Measurements from ENCODE around the gene UBAC2.
"Not testable (repeated sequence)": the region's sequence is repeated elsewhere in the genome, so short reads cannot be mapped to it uniquely, and the experiment has no call there.

The UBAC2 gene

GRCh38 chr13:99383511-99383921 is 182.9 kb downstream of the UBAC2 start:
- DNase-seq, result no peak

GRCh38 chr13:99383946-99384345 is 183.3 kb downstream of the UBAC2 start:
- DNase-seq, result no peak

GRCh38 chr13:99384468-99384867 is 183.8 kb downstream of the UBAC2 start:
- DNase-seq, result no peak

GRCh38 chr13:99385161-99385560 is 184.5 kb downstream of the UBAC2 start:
- DNase-seq, result no peak

GRCh38 chr13:99385940-99386339 is 185.3 kb downstream of the UBAC2 start:
- no peak for DNase-seq

GRCh38 chr13:99386495-99386894 is 185.8 kb downstream of the UBAC2 start:
- DNase-seq, result no peak

GRCh38 chr13:99386911-99387788 is 186.5 kb downstream of the UBAC2 start:
- peak; percentile 67 for DNase-seq

GRCh38 chr13:99388334-99388923 is 187.8 kb downstream of the UBAC2 start:
- no peak for DNase-seq

GRCh38 chr13:99389094-99389493 is 188.4 kb downstream of the UBAC2 start:
- not testable (repeated sequence) for DNase-seq

- DNase-seq, result no peak
Measured at GRCh38 chr13:99389520-99390304, 189.1 kb downstream of the UBAC2 start.

GRCh38 chr13:99390601-99391000 is 189.9 kb downstream of the UBAC2 start:
- no peak for DNase-seq

- DNase-seq, result no peak
Measured at GRCh38 chr13:99391781-99392469, 191.3 kb downstream of the UBAC2 start.

- DNase-seq, result no peak
Measured at GRCh38 chr13:99392470-99393135, 191.9 kb downstream of the UBAC2 start.

- not testable (repeated sequence) for DNase-seq
Measured at GRCh38 chr13:99393391-99393790, 192.7 kb downstream of the UBAC2 start.

GRCh38 chr13:99393791-99394735 is 193.4 kb downstream of the UBAC2 start:
- DNase-seq, result no peak

GRCh38 chr13:99395436-99395835 is 194.8 kb downstream of the UBAC2 start:
- DNase-seq, result no peak

GRCh38 chr13:99396446-99396845 is 195.8 kb downstream of the UBAC2 start:
- no peak for DNase-seq

GRCh38 chr13:99398071-99398470 is 197.4 kb downstream of the UBAC2 start:
- DNase-seq, result no peak

GRCh38 chr13:99398916-99399622 is 198.4 kb downstream of the UBAC2 start:
- no peak for DNase-seq

- no peak for DNase-seq
Measured at GRCh38 chr13:99399623-99399974, 198.9 kb downstream of the UBAC2 start.
